K562 (cell line): ENCODE data around the gene ATP9A. TPM values are rescaled to one million over a fixed set of nuclear protein-coding genes. Genes with fewer than 3 reads are reported as not detected.

Experiments
- ASH1L ChIP-seq: fragments of 450-650 bp; IDR thresholded peaks from 2 replicates; pipeline ENCODE4 v1.6.1; 2018; ENCODE audit warnings: borderline replicate concordance, mild to moderate bottlenecking, low read depth; ENCODE audit not compliant: partially characterized antibody
- ATF1 ChIP-seq, 2 experiments: fragments of 450-650 bp in 1 of 2; IDR thresholded peaks; 2 replicates each; pipeline ENCODE4 v1.6.1; 2016; ENCODE audit warnings: missing compliant biosample characterization in 1 of 2, missing genetic modification characterization in 1 of 2
- CHD1 ChIP-seq: fragments of 200-600 bp; sonication (generic); IDR thresholded peaks from one replicate; pipeline ENCODE4 v1.6.1; 2012; ENCODE audit warnings: mild to moderate bottlenecking, moderate library complexity, low read length, inconsistent platforms
- DEAF1 ChIP-seq: fragments of 450-650 bp; formaldehyde crosslinking; IDR thresholded peaks from 2 replicates; pipeline ENCODE4 v1.4.0; 2020; ENCODE audit warnings: mild to moderate bottlenecking, moderate library complexity
- HDAC6 ChIP-seq: IDR thresholded peaks from 2 replicates; pipeline ENCODE4 v1.6.1; 2012; ENCODE audit warnings: low read depth, mild to moderate bottlenecking, control low read depth, inconsistent platforms, low read length, moderate library complexity
- KAT7 ChIP-seq: sonication (generic); formaldehyde crosslinking; IDR thresholded peaks from 2 replicates; pipeline ENCODE4 v1.8.0; 2022; ENCODE audit warnings: missing genetic modification reagents, mild to moderate bottlenecking, borderline replicate concordance
- NRF1 ChIP-seq, 2 experiments: fragments of 450-650 bp; IDR thresholded peaks in 1 of 2; conservative IDR thresholded peaks in 1 of 2; 2 replicates each; pipeline ENCODE4 v1.6.1; 2014; ENCODE audit warnings: mild to moderate bottlenecking in 2 of 2
- POLR3G ChIP-seq: IDR thresholded peaks from 2 replicates; pipeline ENCODE4 v1.6.1; 2011; ENCODE audit not compliant: insufficient read length, insufficient replicate concordance; ENCODE audit errors: extremely low read depth
- POU5F1 ChIP-seq: fragments of 150-350 bp; IDR thresholded peaks from 2 replicates; pipeline ENCODE4 v1.6.1; 2014; ENCODE audit warnings: borderline replicate concordance, low read length, low read depth, mild to moderate bottlenecking; ENCODE audit not compliant: partially characterized antibody
- PRPF4 ChIP-seq: fragments of 200-400 bp; formaldehyde crosslinking; IDR thresholded peaks from one replicate; pipeline ENCODE4 v1.6.1; 2017; ENCODE audit warnings: low read length, low read depth, mild to moderate bottlenecking; ENCODE audit not compliant: insufficient read depth, poor library complexity, severe bottlenecking
- RBM17 ChIP-seq: fragments of 200-400 bp; formaldehyde crosslinking; IDR thresholded peaks from 2 replicates; pipeline ENCODE4 v1.6.1; 2017; ENCODE audit warnings: low read depth, mild to moderate bottlenecking, low read length, borderline replicate concordance
- RFX5 ChIP-seq: IDR thresholded peaks from 2 replicates; pipeline ENCODE4 v1.6.1; 2011; ENCODE audit warnings: low read depth, mild to moderate bottlenecking, improper control_type of control experiment, low read length
- TAL1 ChIP-seq: fragments of 450-650 bp; IDR thresholded peaks from 2 replicates; pipeline ENCODE4 v1.6.1; 2016; ENCODE audit warnings: mild to moderate bottlenecking
- TEAD2 ChIP-seq: fragments of 450-650 bp; IDR thresholded peaks from 2 replicates; pipeline ENCODE4 v1.6.1; 2016; ENCODE audit warnings: missing genetic modification characterization, control low read depth, missing compliant biosample characterization
- ZHX1 ChIP-seq: fragments of 150-350 bp; conservative IDR thresholded peaks from 2 replicates; pipeline ENCODE4 v1.6.1; 2014; ENCODE audit warnings: low read length
- ZNF12 ChIP-seq: sonication (generic); formaldehyde crosslinking; IDR thresholded peaks from 2 replicates; pipeline ENCODE4 v1.4.0; 2020; ENCODE audit warnings: mild to moderate bottlenecking, missing genetic modification reagents
- ZNF124 ChIP-seq: sonication (generic); formaldehyde crosslinking; IDR thresholded peaks from 2 replicates; pipeline ENCODE4 v1.8.1; 2022; ENCODE audit warnings: missing genetic modification reagents
- ZNF197 ChIP-seq: fragments of 200-800 bp; sonication (Bioruptor generic); IDR thresholded peaks from 2 replicates; pipeline ENCODE4 v1.6.1; 2016; ENCODE audit warnings: low read depth, missing genetic modification characterization, missing compliant biosample characterization
- polyA plus RNA-seq, 8 experiments: library from polyadenylated mRNA; depleted of rRNA in 4 of 8; stranded (reverse) in 5 of 8; unstranded in 3 of 8; fragments of >200 nt; fragmentation: Nextera tagmentation in 2 of 8; fragmentation: Illumina TruSeq in 1 of 8; extraction: Ambion mirVana in 2 of 8; extraction: Trizol in 1 of 8; gene quantifications; 2 replicates each; pipeline versions ENCODE4 v1.2.1 to v1.2.3, GENCODE V29; 2011 to 2014; ENCODE audit warnings: inconsistent platforms in 1 of 8, missing spikeins in 1 of 8
- total RNA-seq, 7 experiments: library from RNA; depleted of rRNA in 6 of 7; stranded (reverse); fragments of >200 nt in 6 of 7; fragmentation: Illumina TruSeq in 2 of 7; extraction: Trizol in 2 of 7; gene quantifications; 2 replicates each; pipeline versions ENCODE4 v1.2.1 to v1.2.3, GENCODE V29; 2011 to 2021; ENCODE audit warnings: low replicate concordance in 1 of 7
- TF ChIP-seq, protein P1 (sequence below): fragments of 450-650 bp; formaldehyde crosslinking; IDR thresholded peaks from 2 replicates; pipeline ENCODE4 v1.4.0; 2022; ENCODE audit warnings: mild to moderate bottlenecking, moderate library complexity
- TF ChIP-seq, protein P2 (sequence below), 2 experiments: IDR thresholded peaks; 2 replicates each; pipeline ENCODE4 v1.6.1; 2011; ENCODE audit warnings: borderline replicate concordance in 1 of 2, control low read depth in 1 of 2, low read depth in 1 of 2, low read length in 1 of 2, mild to moderate bottlenecking in 1 of 2, mixed read lengths in 1 of 2, moderate library complexity in 1 of 2; ENCODE audit not compliant: insufficient read depth in 1 of 2, insufficient read length in 1 of 2, poor library complexity in 1 of 2, severe bottlenecking in 1 of 2; ENCODE audit errors: extremely low read depth in 1 of 2

Gene ATP9A
- total and polyA plus RNA-seq, 9 of the 15 experiments (the other 6 are each of a cell fraction or from before 2014, with no cell fraction given), result 0.18 to 0.62 (median 0.29) TPM

DNA sequence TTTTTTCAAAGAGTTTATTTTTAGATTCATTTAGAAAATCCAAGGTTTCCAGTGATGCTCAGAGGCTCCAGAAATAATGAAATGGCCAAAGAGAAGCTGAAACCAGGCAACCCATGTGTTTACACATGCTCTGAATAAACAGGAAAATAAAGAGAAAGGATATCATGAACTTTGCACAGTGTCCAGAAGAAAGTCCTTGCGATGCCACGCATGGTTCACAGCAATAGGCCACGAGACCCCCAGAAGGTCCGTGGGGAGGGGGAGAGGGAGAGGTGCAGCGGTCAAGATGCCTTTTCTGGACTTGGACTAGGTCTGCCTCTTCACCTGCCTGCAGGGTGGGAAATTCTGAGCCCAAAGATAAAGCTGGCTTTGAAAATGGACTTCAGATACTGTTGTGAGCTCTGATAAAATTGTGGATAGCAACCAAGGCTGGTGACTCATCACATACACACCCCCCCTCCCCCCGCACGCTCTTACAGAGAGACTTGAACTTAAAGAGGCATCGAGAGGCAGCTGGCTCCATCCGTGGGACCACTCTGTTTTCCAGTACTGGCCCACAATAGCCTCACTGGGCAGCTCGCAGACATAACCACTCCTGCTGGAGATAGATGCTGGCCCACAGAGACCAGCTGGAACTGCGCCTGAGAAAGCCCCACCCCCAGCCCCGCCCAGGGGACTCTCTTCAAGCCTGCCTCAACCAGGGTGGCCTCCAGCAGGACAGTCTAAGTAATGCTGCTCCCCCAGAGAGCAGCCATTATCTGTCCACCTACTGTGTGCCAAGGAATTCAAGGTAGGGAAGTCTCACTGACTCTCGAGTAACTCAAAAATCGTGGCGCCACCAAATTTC is 204.5 kb downstream of the ATP9A start (continued):
- TF ChIP-seq DEAF1 (CRISPR knock-in tag) (no peak), PRPF4 (no peak), TEAD2 (tag) (no peak), CHD1 (no peak), RFX5 (no peak), ZHX1 (no peak), ZNF12 (CRISPR knock-in tag) (no peak), ATF1 (CRISPR knock-in tag; IDR thresholded peaks at IDR 0.05) (no peak), ATF1 (tag; IDR thresholded peaks at IDR 0.05) (no peak), NRF1 (conservative IDR thresholded peaks at IDR 0.05 in 1 of 2, IDR thresholded peaks at IDR 0.05 in 1 of 2) (peak in 1 of 2 experiments; percentile 22; a peak in 1 of 4 replicates), RBM17 (no peak), KAT7 (CRISPR knock-in tag) (no peak), ZNF197 (no peak), ZNF124 (CRISPR knock-in tag) (no peak), POLR3G (no peak), POU5F1 (no peak), ASH1L (no peak), TAL1 (no peak), HDAC6 (no peak)
- TF ChIP-seq, protein P1, sequence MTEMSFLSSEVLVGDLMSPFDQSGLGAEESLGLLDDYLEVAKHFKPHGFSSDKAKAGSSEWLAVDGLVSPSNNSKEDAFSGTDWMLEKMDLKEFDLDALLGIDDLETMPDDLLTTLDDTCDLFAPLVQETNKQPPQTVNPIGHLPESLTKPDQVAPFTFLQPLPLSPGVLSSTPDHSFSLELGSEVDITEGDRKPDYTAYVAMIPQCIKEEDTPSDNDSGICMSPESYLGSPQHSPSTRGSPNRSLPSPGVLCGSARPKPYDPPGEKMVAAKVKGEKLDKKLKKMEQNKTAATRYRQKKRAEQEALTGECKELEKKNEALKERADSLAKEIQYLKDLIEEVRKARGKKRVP, result no peak
- TF ChIP-seq, protein P2, sequence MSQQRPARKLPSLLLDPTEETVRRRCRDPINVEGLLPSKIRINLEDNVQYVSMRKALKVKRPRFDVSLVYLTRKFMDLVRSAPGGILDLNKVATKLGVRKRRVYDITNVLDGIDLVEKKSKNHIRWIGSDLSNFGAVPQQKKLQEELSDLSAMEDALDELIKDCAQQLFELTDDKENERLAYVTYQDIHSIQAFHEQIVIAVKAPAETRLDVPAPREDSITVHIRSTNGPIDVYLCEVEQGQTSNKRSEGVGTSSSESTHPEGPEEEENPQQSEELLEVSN (IDR thresholded peaks at IDR 0.05; ENCODE audit: borderline replicate concordance in 1 of 2, extremely low read depth in 1 of 2, insufficient read depth in 1 of 2, insufficient read length in 1 of 2, low read depth in 1 of 2, low read length in 1 of 2, poor library complexity in 1 of 2, severe bottlenecking in 1 of 2), result no peak
